DMS53 treated with DMSO at 0.1 percent for 48 hours (cell line): ENCODE results near the gene FOXJ3.
A peak's percentile ranks its signal among the peaks of the same experiment; 100 is the strongest.

Source experiments
- DNase-seq: peaks from one replicate; lab custom pipeline; 2025; ENCODE audit not compliant: unreplicated experiment; lab: John Stamatoyannopoulos, UW

Gene FOXJ3

GRCh38 chr1:42170779-42171621, 164.0 kb downstream of the FOXJ3 start:
- DNase-seq: no peak

DNA sequence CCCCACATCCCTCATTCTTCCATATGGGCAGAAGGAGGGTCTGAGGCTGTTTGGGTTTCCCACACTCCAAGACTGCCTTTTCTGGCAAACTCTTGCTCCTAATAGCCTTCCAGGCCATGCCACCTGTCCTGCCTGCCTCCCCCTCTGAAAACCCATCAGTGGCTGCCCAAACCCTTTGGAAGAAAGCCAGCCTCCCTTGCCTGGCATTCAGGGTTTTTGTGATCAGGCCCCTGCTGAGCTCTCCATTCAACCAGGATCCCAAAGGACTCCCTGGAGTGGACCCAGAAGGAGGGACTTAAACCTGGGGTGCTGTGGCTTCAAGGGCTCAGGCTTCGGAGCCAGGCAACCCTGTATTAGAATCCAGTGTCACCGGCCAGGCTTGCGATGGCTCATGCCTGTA, 166.3 kb downstream of the FOXJ3 start:
- DNase-seq: no peak

GRCh38 chr1:42168391-42168670, 166.7 kb downstream of the FOXJ3 start:
- DNase-seq: no peak

DNA sequence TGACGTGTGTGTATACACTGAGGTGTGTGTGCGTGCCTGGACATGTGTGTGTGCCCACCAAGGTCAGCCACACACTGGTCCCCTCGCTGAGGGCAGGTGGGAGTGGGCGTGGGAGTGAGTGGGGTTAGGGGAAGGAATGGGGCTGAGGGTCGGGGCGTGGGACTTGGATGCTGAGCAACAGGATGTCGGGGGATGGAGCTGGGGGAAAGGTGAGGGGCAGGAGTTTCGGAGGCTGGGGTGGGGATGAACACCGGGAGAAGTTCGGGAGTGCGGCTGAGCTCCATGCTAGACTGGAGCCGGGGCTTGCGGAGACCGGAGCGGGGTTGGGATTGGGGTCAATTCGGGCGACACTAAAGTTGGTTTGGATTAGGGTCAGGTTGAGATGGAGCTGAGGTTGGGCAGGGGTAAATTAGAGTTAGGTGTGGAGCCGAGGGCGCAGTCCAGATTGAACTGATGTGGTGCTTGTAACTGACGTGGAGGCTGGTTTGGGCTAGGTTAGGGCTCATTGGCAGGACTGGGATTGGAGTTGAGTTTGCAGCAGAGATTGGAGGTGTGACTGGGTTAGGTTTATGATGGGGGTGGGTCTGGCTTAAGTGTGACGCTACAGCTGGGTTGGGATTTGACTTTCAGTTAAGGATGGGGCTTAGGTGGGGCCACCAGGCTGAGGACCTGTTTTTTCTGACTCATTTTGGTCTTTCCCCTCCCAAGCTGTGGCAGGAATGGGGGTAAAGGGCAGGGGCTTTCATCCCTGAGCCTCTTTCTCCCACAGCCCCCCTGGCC, 167.2 kb downstream of the FOXJ3 start:
- no peak for DNase-seq

DNA sequence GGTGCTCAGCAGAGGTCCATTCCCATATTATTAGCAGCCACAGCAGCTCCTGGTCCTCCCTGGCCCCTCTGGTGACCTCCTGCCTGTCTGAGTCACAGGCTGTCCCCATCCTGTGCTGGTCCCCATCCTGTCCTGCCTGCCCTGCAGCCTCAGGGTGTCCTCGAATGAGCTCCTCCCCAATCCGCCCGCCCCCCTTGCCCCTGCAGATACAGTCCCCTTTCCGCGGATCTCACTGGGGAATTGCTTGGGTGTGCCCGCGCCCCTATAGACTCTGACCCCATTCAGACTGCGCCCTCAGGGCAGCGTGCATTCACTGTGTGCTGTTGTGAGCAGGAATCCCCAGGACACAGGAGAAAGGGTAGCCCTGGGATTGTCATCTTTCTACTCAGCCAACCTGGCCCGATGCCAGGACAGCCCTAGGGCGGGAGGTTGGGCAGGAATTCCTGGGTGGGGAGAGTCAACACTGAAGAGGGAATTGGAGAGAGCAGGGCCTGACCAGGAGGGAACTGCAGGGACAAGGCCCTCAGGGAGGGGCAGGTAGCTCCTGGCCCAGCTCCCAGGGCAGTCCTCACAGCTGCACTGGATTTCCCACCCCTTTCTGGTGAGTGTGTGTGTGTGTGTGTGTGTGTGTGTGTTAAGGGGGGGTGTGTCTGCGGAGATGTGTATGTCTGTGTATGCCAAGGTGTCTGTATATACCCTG, 169.4 kb downstream of the FOXJ3 start:
- DNase-seq: peak; percentile 63

GRCh38 chr1:42164551-42165420, 170.2 kb downstream of the FOXJ3 start, which contains the start of gene GUCA2A:
TSS of gene GUCA2A (minus strand) at chr1:42164745. CDS start at chr1:42164712, 33 bp downstream.
- no peak for DNase-seq

DNA sequence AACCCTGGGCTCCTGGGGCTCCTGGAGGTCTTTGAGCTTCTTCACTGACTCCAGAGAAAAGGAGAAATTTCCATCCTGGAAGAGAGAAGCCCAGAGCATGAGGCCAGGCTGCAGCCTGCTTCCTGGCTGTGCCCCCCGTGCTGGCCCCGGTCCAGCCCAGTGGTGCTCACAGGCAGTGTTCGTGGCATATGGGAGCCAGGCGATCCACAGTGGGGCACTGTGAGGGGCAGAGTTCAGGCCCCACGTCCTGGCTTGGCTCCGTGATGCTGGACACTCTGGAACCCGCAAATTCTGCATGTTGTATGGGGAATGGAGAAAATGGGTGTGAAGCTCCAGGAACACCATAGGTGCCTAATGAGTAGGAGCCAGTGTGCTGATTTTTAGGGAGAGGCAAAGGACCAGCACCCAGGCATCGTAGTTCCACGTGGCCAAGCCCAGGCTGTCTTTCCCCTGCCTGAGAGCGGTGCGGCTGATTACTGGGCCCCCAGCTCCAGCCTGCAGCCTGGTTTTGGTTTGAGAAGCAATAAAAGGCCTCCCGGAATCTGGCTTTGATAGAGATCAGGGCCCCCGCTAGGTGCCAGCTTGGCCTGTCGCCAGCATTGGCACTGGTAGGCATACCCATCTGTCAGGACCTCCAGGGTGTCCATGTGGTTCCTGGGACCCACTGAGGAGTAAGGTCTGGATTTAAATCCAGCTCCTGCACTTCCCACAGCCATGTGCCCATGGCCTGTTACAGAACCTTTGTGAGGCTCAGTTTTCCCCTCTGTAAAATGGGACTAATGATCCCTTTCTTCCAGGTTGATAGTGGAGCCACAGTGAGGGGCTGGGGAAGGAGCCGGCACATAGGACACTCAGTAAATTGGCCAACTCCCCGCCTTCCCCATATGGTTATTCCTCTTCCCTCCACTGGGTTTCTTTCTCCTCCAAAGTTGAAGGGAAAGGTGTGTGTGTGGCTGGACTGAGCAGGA, 171.2 kb downstream of the FOXJ3 start:
- no peak for DNase-seq

GRCh38 chr1:42163114-42163513, 171.9 kb downstream of the FOXJ3 start:
- no peak for DNase-seq

- DNase-seq: no peak
Observed at GRCh38 chr1:42162181-42162580, 172.9 kb downstream of the FOXJ3 start.

- DNase-seq: no peak
Observed at GRCh38 chr1:42158189-42158588, 176.8 kb downstream of the FOXJ3 start.

DNA sequence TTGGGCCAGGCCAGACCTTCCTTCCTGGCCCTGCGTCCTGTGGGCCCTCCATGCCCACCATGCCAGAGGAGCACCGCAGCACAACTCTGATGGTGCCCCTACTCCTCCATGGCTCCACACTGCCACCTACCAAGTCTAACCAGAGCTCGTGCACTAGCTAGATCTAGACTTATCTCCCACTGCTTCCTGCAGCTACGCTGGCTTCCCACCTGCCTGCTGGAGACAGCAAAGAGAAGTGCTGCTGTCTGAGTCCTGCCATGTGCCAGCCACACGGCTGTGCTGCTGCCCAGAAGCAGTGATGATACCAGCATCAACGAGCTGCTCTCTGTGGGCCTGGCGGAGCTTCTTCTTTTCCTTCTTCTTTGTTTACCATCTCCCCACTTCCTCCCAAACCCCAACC, 177.4 kb downstream of the FOXJ3 start:
- DNase-seq: no peak

DNA sequence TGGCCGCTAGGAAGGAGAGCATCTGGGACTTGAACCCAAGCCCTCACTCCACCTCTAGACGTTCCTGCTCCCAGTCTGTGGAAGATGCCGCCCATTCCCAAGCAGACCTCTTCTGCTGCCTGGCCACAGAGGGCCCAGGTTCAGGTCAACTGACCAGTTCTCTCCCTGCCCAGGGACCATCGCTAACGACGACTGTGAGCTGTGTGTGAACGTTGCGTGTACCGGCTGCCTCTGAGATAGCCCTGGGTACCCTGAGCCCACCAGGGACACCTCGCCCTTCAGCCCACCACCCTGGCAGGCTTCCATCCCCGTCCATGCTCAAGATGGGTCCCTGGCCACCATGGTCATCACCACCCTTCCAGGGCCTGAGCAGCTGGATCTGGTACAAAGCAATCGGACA, 179.7 kb downstream of the FOXJ3 start:
- no peak for DNase-seq

DNA sequence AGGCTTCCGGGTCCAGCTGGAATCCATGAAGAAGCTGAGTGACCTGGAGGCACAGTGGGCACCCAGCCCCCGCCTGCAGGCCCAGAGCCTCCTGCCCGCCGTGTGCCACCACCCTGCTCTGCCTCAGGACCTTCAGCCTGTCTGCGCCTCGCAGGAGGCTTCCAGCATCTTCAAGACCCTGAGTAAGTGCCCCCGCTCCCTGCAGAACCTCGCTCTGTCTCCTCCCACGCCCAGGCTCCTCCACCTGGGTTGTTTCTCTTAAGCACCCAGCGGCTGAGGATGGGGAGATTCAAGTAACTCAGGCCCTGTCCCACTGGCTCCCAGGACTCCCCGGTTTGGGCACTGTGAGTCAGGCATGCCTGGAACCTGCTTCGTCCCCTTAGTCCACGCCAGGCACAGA, 180.3 kb downstream of the FOXJ3 start:
- no peak for DNase-seq

- no peak for DNase-seq
Observed at GRCh38 chr1:42153624-42154023, 181.4 kb downstream of the FOXJ3 start.

DNA sequence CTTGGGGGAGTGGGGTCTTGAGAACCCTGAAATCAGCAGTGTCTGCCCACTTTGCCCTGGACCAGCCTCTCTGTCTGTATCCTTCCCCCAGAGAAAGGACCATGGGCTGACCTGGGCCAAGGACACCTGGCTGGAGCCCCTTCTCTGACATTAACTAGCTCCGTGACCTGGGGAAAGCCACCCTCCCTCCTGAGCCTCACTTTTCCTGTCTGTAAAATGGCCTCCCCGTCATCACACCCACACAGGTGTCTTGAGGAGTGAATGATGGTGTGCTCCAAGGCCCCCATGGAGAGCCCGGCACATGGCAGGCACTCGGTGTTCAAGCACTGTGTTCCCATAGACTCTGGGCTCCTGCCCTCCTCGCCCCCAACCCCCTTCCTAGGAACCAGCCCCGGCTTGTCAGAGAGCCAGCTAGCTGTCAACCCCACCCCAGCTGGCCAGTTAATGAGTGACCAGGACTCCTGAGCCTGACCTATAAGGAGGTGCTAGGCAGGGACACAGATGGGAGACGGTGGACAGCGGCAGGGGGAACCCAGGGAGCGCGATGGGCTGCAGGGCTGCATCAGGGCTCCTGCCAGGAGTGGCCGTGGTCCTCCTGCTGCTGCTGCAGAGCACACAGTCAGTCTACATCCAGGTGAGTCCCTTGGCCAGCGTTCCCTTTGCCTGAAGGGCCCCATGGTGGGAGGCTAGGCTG, 182.0 kb downstream of the FOXJ3 start, which contains the start of gene GUCA2B:
TSS of gene GUCA2B (plus strand) at position 504 of the 694 bp plus-strand sequence. CDS start at position 545, 41 bp downstream.
- no peak for DNase-seq

GRCh38 chr1:42152119-42152518, 182.9 kb downstream of the FOXJ3 start:
- no peak for DNase-seq

DNA sequence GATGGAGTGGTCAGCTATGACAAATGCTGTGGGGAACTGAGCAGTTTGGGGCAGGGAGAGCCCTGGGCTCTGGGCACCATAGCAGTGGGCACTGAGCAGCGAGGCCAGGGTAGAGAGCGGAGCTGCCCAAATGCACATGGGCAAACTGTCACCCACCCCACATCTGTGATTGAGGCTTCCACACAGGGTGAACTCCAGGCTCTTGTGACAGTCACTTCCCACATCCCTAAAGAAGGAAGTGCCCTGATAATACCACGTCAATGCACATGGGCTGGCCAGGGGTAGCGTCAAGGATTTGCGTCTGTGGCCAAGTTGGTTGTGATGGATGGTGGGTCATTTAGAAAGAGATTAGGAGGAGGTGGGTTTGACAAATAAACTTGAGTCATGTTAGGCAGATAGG, 184.4 kb downstream of the FOXJ3 start:
- DNase-seq: no peak

- no peak for DNase-seq
Observed at GRCh38 chr1:42148166-42148565, 186.9 kb downstream of the FOXJ3 start.
